Suppressor macrophage (primary cell): ENCODE results near the gene SORBS2.

ENCODE experiments used
- DNase-seq, 4 experiments: peaks; one replicate each; pipeline ENCODE4 v3.0.0-alpha.2; 2020 to 2022

SORBS2 gene

GRCh38 chr4:185666156-185666555, 145.8 kb downstream of the SORBS2 start:
- DNase-seq, result no peak

DNA sequence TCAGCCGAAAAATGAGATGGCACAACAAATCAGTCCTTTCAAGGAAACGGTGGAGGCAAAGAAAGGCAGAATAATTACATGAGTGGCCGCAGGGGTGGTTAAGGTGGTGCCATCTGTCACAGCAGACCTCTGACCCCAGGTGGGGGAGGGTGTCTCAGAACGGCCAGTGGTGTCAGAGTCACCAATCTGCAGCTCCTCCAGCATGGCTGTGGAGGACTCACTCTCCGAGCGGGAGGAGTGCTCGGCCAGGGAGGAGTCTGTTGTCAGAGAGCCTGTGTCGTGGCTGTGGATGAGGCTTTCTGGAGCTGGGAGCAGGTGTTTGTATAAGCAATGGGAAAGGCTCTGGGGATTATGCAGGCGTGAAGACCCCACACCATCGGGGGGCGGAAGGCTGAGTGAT, 146.3 kb downstream of the SORBS2 start:
- DNase-seq, result no peak

GRCh38 chr4:185664481-185664880, 147.5 kb downstream of the SORBS2 start:
- no peak for DNase-seq

DNA sequence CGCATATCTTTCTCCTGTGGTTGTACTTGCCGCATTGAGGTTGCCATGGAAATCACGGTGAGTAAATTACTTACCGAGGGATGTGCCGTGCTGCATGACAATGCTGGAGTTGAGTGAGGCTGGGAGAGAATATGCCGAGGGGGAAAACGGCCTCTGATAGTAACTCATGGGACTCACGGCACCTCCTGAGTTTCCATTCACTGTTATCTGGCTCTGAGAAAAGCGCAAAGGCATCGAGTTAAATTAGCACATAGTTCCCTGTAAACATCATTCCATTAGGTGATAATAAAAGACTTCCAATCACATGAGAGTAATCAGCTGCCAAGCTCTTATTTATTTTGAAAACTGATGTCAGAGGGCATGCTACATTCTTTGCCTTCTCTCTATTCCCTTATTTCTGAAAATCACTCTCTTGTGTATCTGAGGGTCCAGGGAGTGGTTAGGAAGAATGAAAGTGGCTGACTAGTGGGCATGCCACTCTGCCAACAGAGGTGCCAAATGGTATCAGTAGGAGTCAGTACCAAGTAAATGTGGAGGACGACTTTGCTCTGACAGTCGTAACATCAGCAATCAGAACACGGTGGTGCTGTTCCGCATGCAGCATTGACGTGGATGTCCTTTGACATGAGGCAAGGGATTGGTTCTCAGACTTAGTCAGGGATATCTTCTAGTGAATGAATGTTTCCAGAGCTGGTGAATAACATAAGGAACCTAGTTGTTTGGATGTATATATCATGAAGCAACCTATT, 149.8 kb downstream of the SORBS2 start:
- DNase-seq, result no peak

- DNase-seq, result no peak
Observed at GRCh38 chr4:185660340-185660739, 151.7 kb downstream of the SORBS2 start.

DNA sequence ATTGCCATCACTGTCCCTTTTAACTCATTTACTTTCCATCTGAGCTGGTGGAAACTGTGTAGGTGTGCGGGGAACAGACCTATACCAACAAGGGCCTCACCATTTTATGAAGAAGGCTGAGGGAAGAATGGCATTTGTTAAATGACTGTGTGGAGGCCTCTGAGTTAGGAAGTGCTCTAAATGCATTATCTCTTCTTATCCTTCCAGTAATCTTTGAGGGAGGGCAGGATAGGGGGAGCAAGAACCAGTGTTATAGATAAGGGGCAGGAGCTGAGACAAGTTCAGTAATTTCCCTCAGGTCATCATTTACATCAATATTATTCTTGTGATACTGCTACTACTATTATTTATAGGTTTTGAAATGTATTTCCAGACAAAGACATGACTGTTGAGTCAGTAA, 154.3 kb downstream of the SORBS2 start:
- no peak for DNase-seq

DNA sequence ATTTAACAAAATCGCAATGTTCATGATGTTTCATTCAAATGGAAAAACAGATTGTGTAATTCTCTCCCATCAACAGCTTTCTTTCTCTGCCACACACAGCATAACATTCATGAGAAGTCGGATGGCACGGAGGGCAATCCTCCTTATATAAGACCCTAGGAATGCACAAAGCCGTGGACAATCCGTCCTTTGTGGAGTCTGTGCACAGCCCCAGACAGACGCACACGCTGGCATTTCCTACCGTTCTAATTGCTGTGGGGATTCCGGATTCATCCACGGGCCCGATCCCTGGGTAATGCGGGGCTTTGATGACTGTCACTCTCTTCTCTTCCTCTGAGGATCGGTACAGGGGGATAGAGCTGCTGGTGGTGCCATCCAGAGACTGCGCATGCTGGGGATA, 154.8 kb downstream of the SORBS2 start:
- no peak for DNase-seq

GRCh38 chr4:185656467-185656931, 155.5 kb downstream of the SORBS2 start:
- DNase-seq, result no peak

GRCh38 chr4:185654965-185655554, 156.9 kb downstream of the SORBS2 start:
- no peak for DNase-seq

GRCh38 chr4:185654311-185654710, 157.7 kb downstream of the SORBS2 start:
- no peak for DNase-seq

GRCh38 chr4:185651851-185652250, 160.1 kb downstream of the SORBS2 start:
- DNase-seq, result no peak

- DNase-seq, result no peak
Observed at GRCh38 chr4:185651137-185651677, 160.8 kb downstream of the SORBS2 start.

DNA sequence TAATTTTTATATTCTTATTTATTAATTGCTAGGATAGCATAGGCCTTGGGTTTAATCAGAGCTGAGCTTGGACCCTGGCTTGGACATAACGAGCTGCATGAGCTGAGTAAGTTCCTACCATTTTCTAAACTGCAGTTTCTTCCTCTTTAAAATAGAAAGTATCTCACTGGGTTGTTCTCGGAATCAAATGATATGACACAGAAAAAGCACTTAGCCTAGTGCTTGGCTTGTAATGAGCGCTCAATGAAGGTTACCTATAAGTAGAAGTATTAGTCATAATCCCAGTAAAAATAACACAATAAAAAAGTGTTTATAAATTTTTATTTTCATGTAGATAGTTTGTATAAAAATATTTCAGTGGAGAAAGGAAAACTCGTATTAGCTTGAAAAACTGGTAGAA, 163.4 kb downstream of the SORBS2 start:
- no peak for DNase-seq

DNA sequence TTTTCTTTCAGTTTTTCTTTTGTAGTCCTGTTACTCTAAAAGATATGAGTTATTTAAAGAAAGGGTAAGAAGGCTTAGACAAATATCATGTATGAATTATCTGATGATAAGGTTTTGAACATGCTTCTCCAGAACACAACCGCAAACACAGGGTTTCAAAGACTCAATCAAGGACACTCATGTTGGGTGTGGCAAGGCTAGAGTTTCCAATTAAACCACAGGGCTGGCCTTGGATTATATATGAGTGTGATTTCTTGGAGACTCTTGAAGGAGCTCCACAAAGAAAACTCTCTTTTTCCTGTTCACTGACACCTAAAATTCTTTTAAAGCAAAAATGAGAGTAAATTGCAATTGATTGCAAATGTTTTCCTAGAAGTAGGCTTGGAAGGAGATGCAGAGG, 166.6 kb downstream of the SORBS2 start:
- DNase-seq, result no peak

GRCh38 chr4:185644408-185644807, 167.6 kb downstream of the SORBS2 start:
- DNase-seq, result no peak

GRCh38 chr4:185642907-185643306, 169.1 kb downstream of the SORBS2 start:
- no peak for DNase-seq

GRCh38 chr4:185640811-185641675, 171.0 kb downstream of the SORBS2 start:
- peak; percentile 28 to 88 (median 74) for DNase-seq

GRCh38 chr4:185638548-185639301, 173.3 kb downstream of the SORBS2 start:
- DNase-seq, result no peak

- DNase-seq, result peak in 3 of 4 experiments; percentile 10 to 30 (median 22)
Observed at GRCh38 chr4:185638093-185638492, 173.9 kb downstream of the SORBS2 start.

- DNase-seq, result no peak
Observed at GRCh38 chr4:185637163-185637875, 174.7 kb downstream of the SORBS2 start.

GRCh38 chr4:185634066-185634652, 177.8 kb downstream of the SORBS2 start:
- DNase-seq, result peak; percentile 47 to 63 (median 52)
